A549 (cell line): ENCODE results near the gene TTLL3.

Experiments used
- CEBPB ChIP-seq, 2 experiments: fragments of >200 bp in 1 of 2; sonication (Bioruptor Twin) in 1 of 2; formaldehyde crosslinking in 1 of 2; IDR thresholded peaks; 2 replicates each; pipeline ENCODE4 v1.6.1; 2012 to 2016
- CTCF ChIP-seq: fragments of >200 bp; sonication (Bioruptor Twin); formaldehyde crosslinking; IDR thresholded peaks from 3 replicates; pipeline ENCODE4 v1.5.1; 2016
- EP300 ChIP-seq, 2 experiments: fragments of >200 bp; sonication (Bioruptor Twin); formaldehyde crosslinking; IDR thresholded peaks; 2 replicates in 1 of 2; 3 replicates in 1 of 2; pipeline ENCODE4 v1.6.1; 2016 to 2017
- ESRRA ChIP-seq: fragments of 150-350 bp; IDR thresholded peaks from 2 replicates; pipeline ENCODE4 v1.6.1; 2014; ENCODE audit warnings: mild to moderate bottlenecking, low read length, borderline replicate concordance
- HMGXB4 ChIP-seq: fragments of 250-450 bp; sonication (Bioruptor Pico); IDR thresholded peaks from 2 replicates; pipeline ENCODE4 v1.5.0; 2021; ENCODE audit warnings: mild to moderate bottlenecking, moderate library complexity, borderline replicate concordance
- JUNB ChIP-seq: fragments of >200 bp; sonication (Bioruptor Twin); formaldehyde crosslinking; IDR thresholded peaks from 2 replicates; pipeline ENCODE4 v1.6.1; 2016
- MAFK ChIP-seq: fragments of 450-650 bp; IDR thresholded peaks from 2 replicates; pipeline ENCODE4 v1.6.1; 2014; ENCODE audit not compliant: partially characterized antibody
- RFX5 ChIP-seq: fragments of 450-650 bp; IDR thresholded peaks from 2 replicates; pipeline ENCODE4 v1.7.1; 2014; ENCODE audit warnings: antibody characterized with exemption, mild to moderate bottlenecking, moderate library complexity

- TF ChIP-seq RFX5 (no peak), ESRRA (no peak), CTCF (no peak), HMGXB4 (CRISPR knock-in tag) (no peak), MAFK (no peak), EP300 (IDR thresholded peaks at IDR 0.05) (no peak), CEBPB (IDR thresholded peaks at IDR 0.05) (no peak), JUNB (no peak)
Observed at GRCh38 chr3:9780458-9780812, 29.6 kb upstream of the TTLL3 start.
